WI38 (cell line): ENCODE results near the gene CBFA2T3.
"Not testable (repeated sequence)": the region's sequence is repeated elsewhere in the genome, so short reads cannot be mapped to it uniquely, and the experiment has no call there.

ENCODE experiments used
- H3K4me3 ChIP-seq: 2 replicates; pipeline ENCODE4 v1.5.1; 2011; ENCODE audit warnings: low read depth, mild to moderate bottlenecking, control low read depth, low read length
- CTCF ChIP-seq: IDR thresholded peaks from 2 replicates; pipeline ENCODE4 v1.5.1; 2012; ENCODE audit warnings: low read depth, mild to moderate bottlenecking, control low read depth, low read length

CBFA2T3 gene

GRCh38 chr16:89004209-89004831, 27.3 kb upstream of the CBFA2T3 start:
- H3K4me3 ChIP-seq: no peak overlapping the region
- TF ChIP-seq CTCF: no peak

- no peak for TF ChIP-seq CTCF
- no peak overlapping the region for H3K4me3 ChIP-seq
These were observed 26.8 kb upstream of the CBFA2T3 start for GRCh38 chr16:89003831-89004208.

GRCh38 chr16:89002851-89003830, 26.1 kb upstream of the CBFA2T3 start:
- no peak overlapping the region for H3K4me3 ChIP-seq
- TF ChIP-seq CTCF: no peak

GRCh38 chr16:89002081-89002480, 25.1 kb upstream of the CBFA2T3 start:
- H3K4me3 ChIP-seq: not testable (repeated sequence)

- TF ChIP-seq CTCF: no peak
- H3K4me3 ChIP-seq: no peak overlapping the region
These were observed 24.4 kb upstream of the CBFA2T3 start for GRCh38 chr16:89001117-89002027.

DNA sequence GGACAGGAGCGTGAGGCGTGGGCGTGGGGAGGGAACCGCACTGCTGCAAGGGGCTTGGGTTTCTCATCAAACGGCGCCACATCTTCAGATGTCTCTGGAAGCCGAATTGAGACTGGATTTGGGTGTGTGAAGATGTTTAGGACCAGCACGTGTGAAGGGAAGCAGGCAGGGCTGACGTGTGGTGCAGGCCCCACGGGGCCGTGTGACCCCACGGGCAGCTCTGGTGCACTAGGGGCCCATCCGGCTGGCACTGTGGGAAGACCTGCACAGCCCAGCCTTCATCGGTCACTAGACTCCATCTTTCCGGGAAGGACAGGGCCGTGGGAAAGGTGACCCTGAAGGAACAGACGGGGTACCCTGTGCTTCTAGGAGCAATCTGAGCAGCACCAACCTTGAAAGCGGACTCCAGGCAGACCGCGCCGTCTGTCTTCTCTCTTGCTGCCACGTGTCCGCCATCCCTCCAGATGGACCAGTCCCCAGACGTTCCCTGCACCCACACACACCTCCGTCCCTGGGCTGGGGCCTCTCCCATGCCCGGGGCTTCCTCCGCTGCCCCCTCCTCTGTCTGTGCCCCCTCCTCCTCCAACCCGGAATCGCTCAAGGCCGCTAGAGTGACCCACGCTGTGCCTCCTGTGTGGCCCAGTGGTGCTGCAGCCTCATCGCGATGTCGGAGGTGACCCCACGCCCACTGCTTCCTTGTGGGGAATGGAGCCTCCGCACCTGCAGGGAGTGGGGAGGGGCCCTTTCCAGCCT, 23.4 kb upstream of the CBFA2T3 start:
- no peak for TF ChIP-seq CTCF
- no peak overlapping the region for H3K4me3 ChIP-seq
